A673 (cell line): Measurements from ENCODE around the gene CACNA2D3. TPM values are rescaled to one million over a fixed set of nuclear protein-coding genes. Genes with fewer than 3 reads are reported as not detected.

Experiments
- BruUV-seq: library from RNA; stranded (reverse); fragments of 400-500 nt; replicated peaks from 2 replicates; lab custom pipeline; 2021; lab: Mats Ljungman, UMichigan
- CTCF ChIA-PET: fragments of 300-600 bp; sonication (Branson Sonifier 250); formaldehyde crosslinking; loops from one replicate; lab custom pipeline; 2022; ENCODE audit warnings: antibody characterized with exemption; lab: Charles Lee
- POLR2A ChIA-PET: fragments of 300-600 bp; sonication (Branson Sonifier 250); formaldehyde crosslinking; loops from one replicate; lab custom pipeline; 2022; ENCODE audit warnings: antibody characterized with exemption; ENCODE audit not compliant: low non-redundant PET; lab: Charles Lee
- DNase-seq: peaks from one replicate; pipeline ENCODE4 v3.0.0-alpha.2; 2015; ENCODE audit warnings: low spot score
- H3K27ac ChIP-seq: fragments of 200-600 bp; sonication (generic); 2 replicates; pipeline ENCODE4 v1.5.1; 2016; ENCODE audit warnings: mixed run types, low read depth, mild to moderate bottlenecking, mixed read lengths, antibody characterized with exemption, low read length; ENCODE audit not compliant: poor library complexity, severe bottlenecking
- H3K27me3 ChIP-seq: fragments of 200-600 bp; sonication (generic); replicated peaks from 2 replicates; pipeline ENCODE4 v1.6.1; 2017; ENCODE audit warnings: mixed run types, low read depth, mild to moderate bottlenecking, mixed read lengths, antibody characterized with exemption, low read length; ENCODE audit not compliant: insufficient read depth, poor library complexity
- H3K36me3 ChIP-seq: fragments of 200-600 bp; sonication (generic); 2 replicates; pipeline ENCODE4 v1.6.1; 2016; ENCODE audit warnings: mixed run types, mild to moderate bottlenecking, mixed read lengths, antibody characterized with exemption, low read length; ENCODE audit not compliant: insufficient read depth, poor library complexity, severe bottlenecking
- H3K4me1 ChIP-seq: fragments of 200-600 bp; sonication (generic); 2 replicates; pipeline ENCODE4 v1.6.1; 2017; ENCODE audit warnings: mixed run types, mild to moderate bottlenecking, mixed read lengths, antibody characterized with exemption, low read length; ENCODE audit not compliant: insufficient read depth, poor library complexity, severe bottlenecking
- H3K4me3 ChIP-seq: fragments of 200-600 bp; sonication (generic); 2 replicates; pipeline ENCODE4 v1.5.1; 2016; ENCODE audit warnings: low read depth, mixed run types, mild to moderate bottlenecking, mixed read lengths, low read length; ENCODE audit not compliant: poor library complexity, severe bottlenecking
- H3K9me3 ChIP-seq: fragments of 200-600 bp; sonication (generic); 2 replicates; pipeline ENCODE4 v1.6.1; 2016; ENCODE audit warnings: mixed run types, low read depth, mild to moderate bottlenecking, mixed read lengths, antibody characterized with exemption, low read length; ENCODE audit not compliant: poor library complexity, severe bottlenecking
- EZH2 ChIP-seq: fragments of 200-600 bp; sonication (generic); IDR thresholded peaks from 2 replicates; pipeline ENCODE4 v1.6.1; 2017; ENCODE audit warnings: borderline replicate concordance, low read depth, mild to moderate bottlenecking, mixed read lengths, antibody characterized with exemption, low read length; ENCODE audit not compliant: poor library complexity, severe bottlenecking
- intact Hi-C: fragments of 100-400 bp; cut with micrococcal nuclease; formaldehyde crosslinking; loops from one replicate; pipeline ENCODE4 v1.10.0; 2022; ENCODE audit not compliant: unreplicated experiment
- total RNA-seq: library from RNA; stranded (reverse); gene quantifications from 2 replicates; pipeline ENCODE4 v1.2.3, GENCODE V29; 2021
- TF ChIP-seq, protein P1 (sequence below): fragments of 300-800, 200-600 bp; sonication (generic); conservative IDR thresholded peaks from 2 replicates; pipeline ENCODE4 v1.5.1; 2017; ENCODE audit warnings: low read depth, mild to moderate bottlenecking, antibody characterized with exemption, low read length, moderate library complexity, mixed read lengths

The CACNA2D3 gene
- total RNA-seq, 1 experiment from 2014 or later = not detected

DNA sequence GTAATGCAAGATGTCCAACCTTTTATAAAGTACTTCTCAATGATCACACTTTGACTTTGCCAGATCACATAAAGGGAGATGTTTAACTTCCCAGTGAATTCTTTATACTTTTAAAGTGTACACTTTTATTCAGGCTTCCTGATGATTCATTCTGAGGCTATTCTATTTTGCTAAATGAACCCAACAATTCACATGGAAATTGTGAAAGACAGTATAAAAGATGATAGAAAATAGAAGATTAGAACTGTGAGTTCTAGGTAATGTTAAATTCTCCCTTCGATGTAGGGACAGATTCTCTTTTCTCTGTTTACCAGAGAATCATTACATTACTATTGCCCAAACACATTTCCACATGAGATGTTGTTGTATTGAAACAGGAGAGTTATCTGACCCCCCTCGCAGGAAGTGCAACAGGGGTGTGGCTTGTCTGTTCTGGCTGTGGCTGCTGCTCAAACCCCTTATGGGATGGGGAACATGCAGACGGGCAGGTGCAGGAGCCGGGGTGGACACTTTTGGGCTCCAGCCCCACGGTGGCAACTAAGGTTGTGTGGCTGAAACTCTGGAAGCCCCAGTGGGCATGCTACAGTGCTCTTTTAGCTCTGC, 936.8 kb downstream of the CACNA2D3 start:
- Histone ChIP-seq H3K4me1 (no peaks in the 10 kb centered on the region), H3K9me3 (no peaks in the 10 kb centered on the region), H3K36me3 (no peaks in the 10 kb centered on the region), H3K4me3 (no peak overlapping the region), H3K27me3 (no peaks in the 10 kb centered on the region), H3K27ac (no peak overlapping the region)
- TF ChIP-seq, protein P1, sequence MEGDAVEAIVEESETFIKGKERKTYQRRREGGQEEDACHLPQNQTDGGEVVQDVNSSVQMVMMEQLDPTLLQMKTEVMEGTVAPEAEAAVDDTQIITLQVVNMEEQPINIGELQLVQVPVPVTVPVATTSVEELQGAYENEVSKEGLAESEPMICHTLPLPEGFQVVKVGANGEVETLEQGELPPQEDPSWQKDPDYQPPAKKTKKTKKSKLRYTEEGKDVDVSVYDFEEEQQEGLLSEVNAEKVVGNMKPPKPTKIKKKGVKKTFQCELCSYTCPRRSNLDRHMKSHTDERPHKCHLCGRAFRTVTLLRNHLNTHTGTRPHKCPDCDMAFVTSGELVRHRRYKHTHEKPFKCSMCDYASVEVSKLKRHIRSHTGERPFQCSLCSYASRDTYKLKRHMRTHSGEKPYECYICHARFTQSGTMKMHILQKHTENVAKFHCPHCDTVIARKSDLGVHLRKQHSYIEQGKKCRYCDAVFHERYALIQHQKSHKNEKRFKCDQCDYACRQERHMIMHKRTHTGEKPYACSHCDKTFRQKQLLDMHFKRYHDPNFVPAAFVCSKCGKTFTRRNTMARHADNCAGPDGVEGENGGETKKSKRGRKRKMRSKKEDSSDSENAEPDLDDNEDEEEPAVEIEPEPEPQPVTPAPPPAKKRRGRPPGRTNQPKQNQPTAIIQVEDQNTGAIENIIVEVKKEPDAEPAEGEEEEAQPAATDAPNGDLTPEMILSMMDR = no peak
- no peak for TF ChIP-seq EZH2
- no peak for DNase-seq
- BruUV-seq = no TSS peak
- intact Hi-C loops = no loop called here
- POLR2A ChIA-PET = no interaction called here
- CTCF ChIA-PET = no interaction called here

DNA sequence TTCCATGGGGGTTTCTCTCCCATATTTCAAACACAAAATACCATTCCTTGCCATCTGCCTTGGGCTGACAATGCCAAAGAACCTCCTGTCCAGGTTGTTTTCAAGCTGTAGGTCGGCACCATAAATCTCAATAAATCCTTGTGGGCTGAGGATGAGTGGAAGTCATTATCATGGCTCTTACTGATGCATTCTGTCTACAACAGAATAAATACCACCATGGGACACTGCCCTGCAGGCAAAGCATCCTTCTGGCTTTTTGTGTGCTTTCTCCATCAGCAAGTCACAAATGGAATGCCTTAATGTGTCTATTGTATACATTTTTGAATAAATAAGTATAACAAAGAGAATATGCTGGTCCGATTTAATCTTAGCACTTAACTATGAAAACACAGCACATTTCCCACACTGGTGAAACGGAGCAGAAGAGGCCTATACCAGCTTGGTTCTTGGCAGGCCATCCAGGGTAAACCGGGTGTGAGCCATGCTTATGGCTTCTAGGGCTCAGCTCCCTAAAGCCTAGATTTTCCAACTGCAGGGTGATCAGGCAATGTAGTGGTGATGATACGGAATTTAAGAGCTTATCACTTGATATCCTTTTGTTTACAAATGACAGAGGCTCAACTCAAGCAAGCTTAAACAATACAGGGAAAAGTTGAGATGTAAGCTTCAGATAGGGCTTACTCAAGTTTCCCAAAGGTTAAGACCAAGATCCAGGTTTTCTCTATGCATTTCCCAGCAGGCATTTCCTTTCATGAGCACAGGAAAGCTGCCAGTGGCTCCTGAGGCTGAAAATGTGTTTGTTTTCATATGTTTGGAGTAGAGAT, 938.8 kb downstream of the CACNA2D3 start:
- ChIA-PET POLR2A (no interaction called here), CTCF (no interaction called here)
- no peaks in the 10 kb centered on the region for H3K4me1 ChIP-seq
- H3K27ac ChIP-seq = no peak overlapping the region
- H3K27me3 ChIP-seq = no peaks in the 10 kb centered on the region
- no TSS peak for BruUV-seq
- no peak for DNase-seq
- H3K4me3 ChIP-seq = no peak overlapping the region
- TF ChIP-seq, protein P1 = no peak
- no peak for TF ChIP-seq EZH2
- no peaks in the 10 kb centered on the region for H3K36me3 ChIP-seq
- intact Hi-C loops = no loop called here
- H3K9me3 ChIP-seq = no peaks in the 10 kb centered on the region

- H3K9me3 ChIP-seq = no peaks in the 10 kb centered on the region
- no peak overlapping the region for H3K27ac ChIP-seq
- H3K4me3 ChIP-seq = no peak overlapping the region
- no peak for DNase-seq
- H3K4me1 ChIP-seq = no peaks in the 10 kb centered on the region
- no TSS peak for BruUV-seq
- CTCF ChIA-PET = no interaction called here
- POLR2A ChIA-PET = no interaction called here
- TF ChIP-seq, protein P1 = no peak
- TF ChIP-seq EZH2 = no peak
- intact Hi-C loops = no loop called here
- no peaks in the 10 kb centered on the region for H3K36me3 ChIP-seq
- H3K27me3 ChIP-seq = no peaks in the 10 kb centered on the region
Observed at GRCh38 chr3:55061720-55062034, 939.3 kb downstream of the CACNA2D3 start.
